GM12878 (cell line): Measurements from ENCODE around the gene VANGL1. TPM values are rescaled to one million over a fixed set of nuclear protein-coding genes. Genes with fewer than 3 reads are reported as not detected.

ENCODE experiments used
- CEBPZ ChIP-seq: fragments of 150-350 bp; IDR thresholded peaks from 2 replicates; pipeline ENCODE4 v1.6.1; 2016; ENCODE audit warnings: low read depth, low read length
- GATAD2B ChIP-seq: fragments of 450-650 bp; conservative IDR thresholded peaks from 2 replicates; pipeline ENCODE4 v1.6.1; 2017; ENCODE audit warnings: low read depth, mild to moderate bottlenecking, moderate library complexity
- KDM1A ChIP-seq: fragments of 200-600 bp; sonication (generic); IDR thresholded peaks from 2 replicates; pipeline ENCODE4 v1.6.1; 2016; ENCODE audit warnings: borderline replicate concordance
- MXI1 ChIP-seq: fragments of 150-350 bp; IDR thresholded peaks from 2 replicates; pipeline ENCODE4 v1.6.1; 2011; ENCODE audit warnings: low read depth, mild to moderate bottlenecking, inconsistent platforms, low read length, improper control_type of control experiment
- PAX8 ChIP-seq: fragments of 450-650 bp; IDR thresholded peaks from 2 replicates; pipeline ENCODE4 v1.6.1; 2017; ENCODE audit warnings: mild to moderate bottlenecking, moderate library complexity
- RBBP5 ChIP-seq: fragments of 200-600 bp; sonication (generic); conservative IDR thresholded peaks from 2 replicates; pipeline ENCODE4 v1.6.1; 2016
- SMAD1 ChIP-seq: fragments of 450-650 bp; IDR thresholded peaks from 2 replicates; pipeline ENCODE4 v1.6.1; 2018; ENCODE audit warnings: mild to moderate bottlenecking, low read depth; ENCODE audit not compliant: partially characterized antibody
- STAT1 ChIP-seq: fragments of 450-650 bp; conservative IDR thresholded peaks from 2 replicates; pipeline ENCODE4 v1.6.1; 2014; ENCODE audit warnings: antibody characterized with exemption, mild to moderate bottlenecking
- polyA plus RNA-seq, 11 experiments: library from polyadenylated mRNA; depleted of rRNA in 4 of 11; unstranded in 6 of 11; stranded (reverse) in 5 of 11; fragments of >200 nt; fragmentation: Nextera tagmentation in 4 of 11; fragmentation: Illumina TruSeq in 1 of 11; extraction: Ambion mirVana in 4 of 11; extraction: Trizol in 1 of 11; gene quantifications; 1 replicate in 1 of 11; 2 replicates in 10 of 11; pipeline versions ENCODE4 v1.2.1 to v1.2.3, GENCODE V29; 2011 to 2016; ENCODE audit warnings: inconsistent platforms in 2 of 11, missing spikeins in 2 of 11, low read depth in 1 of 11
- total RNA-seq, 4 experiments: library from RNA; depleted of rRNA in 3 of 4; stranded (reverse); fragments of >200 nt in 3 of 4; fragmentation: Illumina TruSeq in 1 of 4; extraction: Trizol in 1 of 4; gene quantifications; 2 replicates each; pipeline versions ENCODE4 v1.2.1 to v1.2.3, GENCODE V29; 2013 to 2021
- TF ChIP-seq, protein P1 (sequence below): fragments of 450-650 bp; IDR thresholded peaks from 2 replicates; pipeline ENCODE4 v1.6.1; 2017; ENCODE audit warnings: mild to moderate bottlenecking

VANGL1 gene
- total and polyA plus RNA-seq, 10 of the 15 experiments (the other 5 are each of a cell fraction or from before 2014, with no cell fraction given) = 0.71 to 12.9 (median 6.3) TPM

DNA sequence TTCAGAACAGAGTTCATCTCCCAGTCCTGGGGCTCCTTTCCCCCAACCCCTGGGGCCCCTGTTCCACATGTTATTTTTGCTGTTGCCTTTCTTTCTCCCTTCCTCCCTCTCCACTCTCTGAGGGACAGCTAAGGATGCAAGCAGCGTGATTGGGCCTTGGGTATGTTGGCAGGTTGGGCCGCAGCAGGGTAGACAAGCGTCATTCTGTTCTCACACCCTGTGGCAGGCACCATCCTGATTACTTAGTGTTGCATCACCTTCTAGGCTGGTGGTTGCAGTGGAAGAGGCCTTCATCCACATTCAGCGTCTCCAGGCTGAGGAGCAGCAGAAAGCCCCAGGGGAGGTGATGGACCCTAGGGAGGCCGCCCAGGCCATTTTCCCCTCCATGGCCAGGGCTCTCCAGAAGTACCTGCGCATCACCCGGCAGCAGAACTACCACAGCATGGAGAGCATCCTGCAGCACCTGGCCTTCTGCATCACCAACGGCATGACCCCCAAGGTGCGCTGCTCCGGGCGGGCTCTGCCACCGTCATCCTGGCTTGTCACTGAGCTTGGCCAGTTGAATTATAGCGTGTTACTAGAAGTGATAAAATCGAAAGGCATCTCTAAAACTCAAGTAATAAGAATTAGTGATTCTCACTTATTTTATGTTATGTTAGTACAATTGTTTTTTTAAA, 43.4 kb downstream of the VANGL1 start (continued):
- TF ChIP-seq, protein P1, sequence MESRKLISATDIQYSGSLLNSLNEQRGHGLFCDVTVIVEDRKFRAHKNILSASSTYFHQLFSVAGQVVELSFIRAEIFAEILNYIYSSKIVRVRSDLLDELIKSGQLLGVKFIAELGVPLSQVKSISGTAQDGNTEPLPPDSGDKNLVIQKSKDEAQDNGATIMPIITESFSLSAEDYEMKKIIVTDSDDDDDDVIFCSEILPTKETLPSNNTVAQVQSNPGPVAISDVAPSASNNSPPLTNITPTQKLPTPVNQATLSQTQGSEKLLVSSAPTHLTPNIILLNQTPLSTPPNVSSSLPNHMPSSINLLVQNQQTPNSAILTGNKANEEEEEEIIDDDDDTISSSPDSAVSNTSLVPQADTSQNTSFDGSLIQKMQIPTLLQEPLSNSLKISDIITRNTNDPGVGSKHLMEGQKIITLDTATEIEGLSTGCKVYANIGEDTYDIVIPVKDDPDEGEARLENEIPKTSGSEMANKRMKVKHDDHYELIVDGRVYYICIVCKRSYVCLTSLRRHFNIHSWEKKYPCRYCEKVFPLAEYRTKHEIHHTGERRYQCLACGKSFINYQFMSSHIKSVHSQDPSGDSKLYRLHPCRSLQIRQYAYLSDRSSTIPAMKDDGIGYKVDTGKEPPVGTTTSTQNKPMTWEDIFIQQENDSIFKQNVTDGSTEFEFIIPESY = no peak
- TF ChIP-seq STAT1 (no peak), RBBP5 (no peak), SMAD1 (no peak), KDM1A (no peak), MXI1 (no peak), CEBPZ (no peak), PAX8 (no peak), GATAD2B (no peak)
